GM12875 (cell line): ENCODE results near the gene AEN.

Source experiments
- H3K4me3 ChIP-seq: one replicate; pipeline ENCODE4 v1.5.1; 2011; ENCODE audit warnings: low read depth, low read length, control low read depth
- TF ChIP-seq, protein P1 (sequence below): IDR thresholded peaks from 2 replicates; pipeline ENCODE4 v1.5.1; 2011; ENCODE audit warnings: low read depth, mild to moderate bottlenecking, control low read depth, inconsistent platforms, low read length, moderate library complexity, borderline replicate concordance; ENCODE audit not compliant: insufficient read depth

The AEN gene

DNA sequence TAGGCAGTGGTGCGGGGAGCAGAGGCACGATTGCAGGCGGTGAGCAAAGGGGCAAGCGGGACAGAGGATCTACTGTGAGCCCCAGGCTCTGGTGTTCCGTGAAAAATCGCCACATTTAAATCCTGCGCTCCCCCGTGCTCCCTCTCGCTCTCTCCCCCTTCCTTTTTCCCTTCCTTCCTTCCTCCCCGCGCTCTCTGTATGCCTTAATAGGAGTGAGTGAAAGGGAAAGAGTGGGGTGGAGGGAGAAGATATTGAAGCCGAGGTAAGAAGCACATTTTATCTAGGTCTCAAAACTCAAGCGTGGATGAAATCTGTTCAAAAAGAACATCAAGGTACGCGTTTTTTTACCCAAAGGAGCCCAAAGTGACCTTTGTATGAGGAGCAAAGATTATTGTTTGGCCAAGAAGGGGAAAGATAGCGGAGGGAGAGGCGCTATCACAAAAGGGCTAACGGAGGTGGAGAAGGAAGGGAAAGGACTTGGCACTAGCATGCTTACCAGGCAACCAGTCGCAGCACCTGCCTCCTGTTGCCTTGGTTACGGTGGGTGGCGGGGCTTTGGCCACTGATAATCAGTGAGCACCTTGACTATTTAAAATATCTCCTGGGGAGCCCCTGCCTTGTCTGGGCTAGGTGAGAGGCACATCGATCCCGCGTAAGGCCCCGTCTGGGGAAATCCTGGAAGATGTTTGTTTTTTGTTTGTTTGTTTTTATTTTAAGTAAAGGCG is 14.9 kb upstream of the AEN start:
- TF ChIP-seq, protein P1, sequence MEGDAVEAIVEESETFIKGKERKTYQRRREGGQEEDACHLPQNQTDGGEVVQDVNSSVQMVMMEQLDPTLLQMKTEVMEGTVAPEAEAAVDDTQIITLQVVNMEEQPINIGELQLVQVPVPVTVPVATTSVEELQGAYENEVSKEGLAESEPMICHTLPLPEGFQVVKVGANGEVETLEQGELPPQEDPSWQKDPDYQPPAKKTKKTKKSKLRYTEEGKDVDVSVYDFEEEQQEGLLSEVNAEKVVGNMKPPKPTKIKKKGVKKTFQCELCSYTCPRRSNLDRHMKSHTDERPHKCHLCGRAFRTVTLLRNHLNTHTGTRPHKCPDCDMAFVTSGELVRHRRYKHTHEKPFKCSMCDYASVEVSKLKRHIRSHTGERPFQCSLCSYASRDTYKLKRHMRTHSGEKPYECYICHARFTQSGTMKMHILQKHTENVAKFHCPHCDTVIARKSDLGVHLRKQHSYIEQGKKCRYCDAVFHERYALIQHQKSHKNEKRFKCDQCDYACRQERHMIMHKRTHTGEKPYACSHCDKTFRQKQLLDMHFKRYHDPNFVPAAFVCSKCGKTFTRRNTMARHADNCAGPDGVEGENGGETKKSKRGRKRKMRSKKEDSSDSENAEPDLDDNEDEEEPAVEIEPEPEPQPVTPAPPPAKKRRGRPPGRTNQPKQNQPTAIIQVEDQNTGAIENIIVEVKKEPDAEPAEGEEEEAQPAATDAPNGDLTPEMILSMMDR = no peak
- no peak overlapping the region for H3K4me3 ChIP-seq

DNA sequence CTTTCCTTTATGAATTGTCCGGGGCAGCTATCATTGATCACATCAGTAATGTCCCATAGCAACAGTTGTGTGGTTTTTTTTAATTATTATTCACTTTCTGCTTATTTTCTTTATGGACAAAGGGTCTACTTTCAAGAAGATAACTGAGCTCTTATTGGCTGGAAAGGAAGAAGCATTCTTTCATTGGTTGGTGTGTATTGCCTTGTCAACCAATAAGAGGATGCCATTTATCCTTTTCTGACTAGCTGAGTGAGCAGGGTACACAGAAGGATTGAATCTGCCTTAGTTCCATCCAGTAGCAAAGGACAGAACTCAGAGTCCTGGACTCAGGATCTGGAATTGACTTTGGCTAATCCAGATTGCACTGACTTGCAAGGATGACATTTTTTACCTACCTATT is 13.2 kb upstream of the AEN start:
- TF ChIP-seq, protein P1 = no peak
- no peak overlapping the region for H3K4me3 ChIP-seq

DNA sequence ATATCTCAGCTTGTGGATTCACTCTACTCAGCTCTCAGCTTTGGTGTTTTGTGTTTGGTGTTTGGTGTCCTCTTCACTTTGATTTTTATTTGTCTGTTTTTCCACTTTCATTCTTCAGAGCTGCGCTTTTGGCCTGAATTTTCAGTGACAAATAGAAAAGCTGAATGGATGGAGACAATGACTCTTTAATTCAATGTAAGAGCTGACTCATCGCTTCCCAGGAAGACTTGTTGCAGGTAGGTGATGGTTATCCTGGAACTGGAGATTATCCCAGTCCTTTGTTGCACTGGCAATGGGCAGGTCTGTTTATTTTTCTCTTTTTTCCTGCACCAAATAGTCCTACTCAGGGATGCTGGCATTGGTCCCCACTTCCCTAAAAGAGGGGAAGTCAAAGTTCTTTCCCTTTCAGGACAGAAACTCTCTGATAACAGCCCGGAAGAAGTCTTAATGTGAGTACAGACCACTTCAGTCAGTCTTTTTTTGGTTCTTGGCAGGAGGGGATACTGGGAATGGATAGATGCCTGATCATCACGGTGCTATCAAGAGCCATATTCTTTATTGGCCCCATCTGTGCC is 12.4 kb upstream of the AEN start:
- TF ChIP-seq, protein P1 = no peak
- no peak overlapping the region for H3K4me3 ChIP-seq

DNA sequence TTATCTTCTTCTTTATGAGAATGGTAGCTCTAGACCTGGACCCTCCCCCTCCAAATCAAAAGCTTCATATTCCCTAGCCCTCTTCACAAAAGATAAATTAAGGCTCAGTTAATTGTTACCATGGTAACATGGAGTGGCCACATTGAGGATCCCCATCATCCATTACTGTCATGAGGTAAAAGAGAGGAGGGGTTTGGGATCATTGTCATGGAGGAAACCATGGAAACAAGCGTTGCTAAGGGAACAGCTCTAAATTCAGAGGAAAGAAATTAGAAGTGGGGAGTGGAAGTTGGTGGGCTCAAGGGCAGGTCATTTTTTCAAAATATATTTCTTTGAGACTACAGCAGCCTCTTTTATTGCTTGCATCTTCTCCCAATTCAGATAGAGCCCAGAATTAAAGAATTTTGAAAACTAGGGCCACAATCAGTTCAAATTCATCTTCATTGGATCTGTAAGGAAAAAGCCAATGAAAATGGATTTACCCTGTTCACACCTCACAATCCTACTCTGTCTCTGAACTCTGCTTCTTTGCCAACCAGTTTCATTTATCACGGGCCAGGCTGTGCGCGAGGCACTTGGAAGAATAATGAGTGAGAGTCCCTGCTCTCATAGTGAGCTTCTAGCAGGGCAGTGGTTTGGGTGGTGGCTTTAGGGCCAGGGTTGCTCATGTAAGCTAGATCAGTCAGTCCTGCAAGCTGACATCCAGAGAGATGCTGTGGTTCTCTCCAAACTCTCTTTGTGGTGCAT is 11.6 kb upstream of the AEN start:
- TF ChIP-seq, protein P1 = no peak

DNA sequence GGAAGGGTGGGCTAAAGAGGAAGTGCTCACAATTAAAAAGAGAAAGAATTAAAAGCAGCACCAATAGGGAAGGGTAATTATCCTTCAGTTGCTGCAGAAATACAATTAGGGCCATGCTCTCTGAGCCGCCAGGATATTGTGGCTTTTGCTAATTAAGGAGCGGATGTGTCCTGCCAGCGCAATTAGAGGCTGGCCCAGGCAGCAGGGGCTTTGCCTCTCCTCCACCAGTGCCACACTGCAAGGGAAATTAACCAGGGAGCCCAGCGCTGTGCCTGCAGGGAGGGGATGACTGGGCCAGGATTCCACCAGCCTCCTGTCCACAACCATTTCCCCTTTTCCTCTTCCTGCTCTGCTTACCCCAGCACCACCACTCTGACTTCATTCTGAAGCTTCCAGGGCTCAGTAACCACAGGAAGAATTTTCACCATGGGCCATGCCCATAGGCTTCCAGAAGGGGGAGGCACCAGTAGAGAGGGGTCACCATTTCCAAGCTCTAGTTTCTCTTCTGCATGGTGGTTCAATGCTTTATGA is 10.4 kb upstream of the AEN start:
- TF ChIP-seq, protein P1 = no peak
- no peak overlapping the region for H3K4me3 ChIP-seq

More for the DNA sequence above, 11.6 kb upstream of the AEN start:
- H3K4me3 ChIP-seq = no peak overlapping the region

DNA sequence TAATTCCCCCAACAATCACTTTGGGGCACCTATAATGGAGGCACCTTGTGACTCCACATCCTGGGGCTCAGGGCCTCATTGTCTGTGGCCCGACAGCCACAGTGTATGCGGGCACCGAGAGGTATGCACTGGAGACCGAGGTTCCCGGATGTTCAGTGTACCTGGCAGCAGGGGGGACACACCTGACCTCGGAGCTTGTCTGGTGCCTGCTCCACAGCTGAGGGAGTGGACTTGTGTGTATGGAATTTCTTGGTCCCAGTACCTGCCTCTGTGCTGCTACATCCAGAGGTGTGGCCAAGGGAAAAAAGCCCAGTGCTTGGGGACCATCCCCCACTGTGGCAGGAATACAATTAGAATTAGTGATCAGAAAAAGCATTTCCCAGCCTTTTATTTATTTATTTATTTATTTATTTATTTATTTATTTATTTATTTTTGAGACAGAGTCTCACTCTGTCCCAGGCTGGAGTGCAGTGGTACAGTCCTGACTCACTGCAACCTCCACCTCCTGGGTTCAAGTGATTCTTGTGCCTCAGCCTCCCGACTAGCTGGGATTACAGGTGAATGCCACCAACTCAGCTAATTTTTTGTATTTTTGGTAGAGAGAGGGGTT is 8.8 kb upstream of the AEN start:
- H3K4me3 ChIP-seq = no peak overlapping the region
- TF ChIP-seq, protein P1 = no peak
